GM13976 (cell line): ENCODE results near the gene IRAK2.

Experiments used
- DNase-seq: peaks from one replicate; pipeline ENCODE4 v3.0.0; 2012; ENCODE audit warnings: low spot score
- CTCF ChIP-seq: IDR thresholded peaks from 2 replicates; pipeline ENCODE4 v1.5.1; 2012; ENCODE audit warnings: borderline replicate concordance, mild to moderate bottlenecking; ENCODE audit not compliant: insufficient read depth; ENCODE audit errors: extremely low read depth, missing control alignments, control extremely low read depth
- in situ Hi-C: fragments of 300-500 bp; cut with MboI; formaldehyde crosslinking; loops from one replicate; pipeline ENCODE4 v1.12.0; 2022; ENCODE audit warnings: low sequenced_read_pairs, mixed read lengths, inconsistent platforms; ENCODE audit not compliant: unreplicated experiment

IRAK2 gene

DNA sequence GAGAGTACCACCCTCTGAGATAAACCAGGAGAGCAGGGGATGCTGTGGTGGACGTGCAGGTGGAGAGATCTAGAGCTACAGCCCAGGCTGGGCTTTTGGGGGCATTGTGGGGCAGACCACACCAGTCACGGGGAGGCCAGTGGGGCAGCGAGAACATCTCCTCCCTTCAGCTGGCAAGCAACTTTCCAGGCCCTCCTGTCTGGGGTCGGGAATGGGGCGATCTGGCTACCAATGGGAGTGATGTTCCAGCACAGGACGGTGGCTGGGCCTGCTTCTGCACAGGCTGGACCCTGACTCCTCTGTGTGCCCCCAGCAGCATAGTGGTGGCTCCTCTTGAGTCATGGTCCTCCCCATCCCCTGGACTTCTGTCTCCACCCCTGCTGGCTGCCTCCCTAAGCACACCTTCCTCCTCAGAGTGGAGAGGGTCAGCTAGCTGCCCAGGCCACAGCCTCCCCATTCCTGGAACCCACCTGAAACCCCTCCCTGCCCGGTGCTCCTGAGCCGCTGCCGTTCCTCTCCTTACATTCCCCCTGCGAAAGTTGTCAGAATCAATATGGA, 16.1 kb downstream of the IRAK2 start:
- in situ Hi-C loops, result no loop called here
- no peak for DNase-seq
- TF ChIP-seq CTCF, result no peak

GRCh38 chr3:10182950-10183349, 18.2 kb downstream of the IRAK2 start:
- no peak for DNase-seq

DNA sequence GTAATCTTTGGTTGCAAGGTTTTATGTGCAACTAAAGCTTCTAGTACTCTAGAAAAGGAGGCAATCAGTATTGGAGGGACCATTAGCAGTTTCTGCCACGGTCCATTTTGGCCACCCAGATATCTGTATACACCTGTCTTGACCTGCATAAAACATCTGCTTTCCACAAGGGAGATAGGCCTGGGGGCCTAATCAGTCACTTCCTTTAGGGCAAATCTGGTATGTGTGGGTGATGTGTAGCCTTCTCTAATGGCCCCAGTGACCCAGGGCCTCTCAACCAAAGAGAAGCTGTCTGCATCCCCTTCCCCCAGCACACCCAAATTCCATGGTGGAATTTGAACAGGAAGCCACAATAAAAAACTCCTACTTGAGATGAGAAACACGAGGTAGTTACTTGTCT, 19.5 kb downstream of the IRAK2 start:
- in situ Hi-C loops, result no loop called here
- DNase-seq, result no peak
- TF ChIP-seq CTCF, result no peak

More at GRCh38 chr3:10182950-10183349, 18.2 kb downstream of the IRAK2 start:
- in situ Hi-C loops, result no loop called here
- no peak for TF ChIP-seq CTCF

DNA sequence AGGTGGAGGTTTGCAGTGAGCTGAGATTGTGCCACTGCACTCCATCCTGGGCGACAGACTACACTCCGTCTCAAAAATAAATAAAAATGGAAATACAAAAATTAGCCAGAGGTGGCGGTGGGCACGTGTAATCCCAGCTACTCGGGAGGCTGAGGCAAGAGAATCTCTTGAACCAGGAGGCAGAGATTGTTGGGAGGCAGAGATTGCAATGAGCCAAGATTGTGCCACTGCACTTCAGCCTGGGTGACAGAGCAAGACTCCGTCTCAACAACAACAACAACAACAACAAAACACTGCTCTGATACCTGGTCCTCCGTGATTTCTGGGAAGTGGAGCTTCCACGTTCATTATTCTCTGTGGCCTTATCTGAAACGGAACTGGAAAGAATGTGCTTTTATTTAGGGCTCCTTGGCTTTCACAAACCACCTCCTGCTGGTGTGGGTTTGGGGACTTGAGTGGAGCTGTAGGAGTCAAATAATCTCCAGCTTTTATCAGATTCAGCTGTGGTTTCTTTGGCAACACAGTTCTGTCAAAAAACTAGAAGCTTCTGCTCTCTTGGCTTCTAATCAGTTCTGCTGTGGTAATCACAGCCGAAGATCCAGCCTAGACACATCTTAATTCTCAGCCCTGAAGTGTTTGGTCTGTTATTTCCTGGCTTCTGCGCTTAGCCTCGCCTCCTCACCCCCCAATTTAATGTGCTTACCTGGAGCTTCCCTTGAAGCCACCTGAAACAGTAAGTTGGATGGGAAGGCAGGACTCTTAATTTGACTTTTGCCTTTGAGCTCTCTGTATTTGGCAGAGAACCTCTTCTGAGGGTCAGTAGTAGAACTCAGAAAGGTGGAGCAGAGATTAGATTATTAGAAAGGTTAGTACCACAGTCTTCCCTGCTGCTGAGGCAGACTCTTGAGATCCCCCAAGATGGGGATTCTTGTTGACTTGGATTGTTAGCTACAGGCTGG, 21.4 kb downstream of the IRAK2 start:
- no peak for TF ChIP-seq CTCF
- in situ Hi-C loops, result no loop called here

DNA sequence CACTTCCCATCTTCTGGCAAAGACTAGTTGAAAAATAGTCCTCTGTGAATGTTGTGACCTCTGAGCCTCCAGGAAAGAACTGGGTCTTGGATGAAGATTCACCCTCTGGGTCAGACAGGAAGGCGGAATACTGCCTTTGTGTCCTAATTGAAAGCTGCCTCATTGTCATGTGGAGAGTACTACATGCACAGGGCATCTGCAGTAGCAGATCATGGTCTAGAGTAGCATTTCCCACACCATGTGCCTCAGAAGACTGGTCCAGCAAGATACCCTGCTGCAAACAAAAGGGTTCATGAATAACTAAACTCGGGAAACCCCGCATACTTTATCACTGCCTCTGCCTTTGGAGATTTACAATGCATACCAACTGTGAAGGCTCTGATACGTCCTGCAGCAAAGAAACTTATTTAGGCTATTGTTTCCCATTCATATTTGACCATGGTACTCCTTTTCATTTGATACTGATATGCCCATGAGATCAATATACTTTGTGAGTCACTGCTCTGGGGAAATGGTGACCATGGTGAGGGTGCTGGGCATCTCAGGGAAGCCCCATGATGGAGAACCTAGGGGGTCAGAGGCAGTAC, 22.7 kb downstream of the IRAK2 start:
- DNase-seq, result no peak
- in situ Hi-C loops, result no loop called here
- TF ChIP-seq CTCF, result no peak

More for the DNA sequence above, 21.4 kb downstream of the IRAK2 start:
- DNase-seq, result no peak

DNA sequence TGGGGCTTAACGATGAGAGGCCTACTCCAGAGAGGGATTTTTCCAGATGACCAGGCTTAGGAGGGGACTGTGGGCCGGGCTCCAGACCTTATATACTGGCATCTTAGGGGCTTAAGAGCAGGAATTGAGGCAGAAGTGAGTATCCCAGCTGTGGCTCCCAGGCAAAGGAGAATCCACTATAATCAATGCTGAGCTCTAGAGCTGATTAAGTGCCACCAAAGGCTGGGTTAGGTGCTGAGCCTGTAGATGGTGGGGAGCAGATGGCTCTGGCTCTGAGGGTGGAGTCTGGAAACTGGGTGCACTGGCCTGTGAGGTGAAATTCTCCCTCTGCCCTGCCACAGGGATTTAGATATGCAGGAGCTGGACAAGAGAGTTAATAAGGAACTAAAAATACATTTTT, 23.2 kb downstream of the IRAK2 start:
- DNase-seq, result no peak
- no peak for TF ChIP-seq CTCF
- in situ Hi-C loops, result no loop called here
